Stimulated activated CD8-positive, alpha-beta memory T cell treated with anti-CD3 and anti-CD28 coated beads, Interleukin-4, amount 100 ng/mL, for 1 hour (primary cell): Measurements from ENCODE around the gene SLC36A1.
"Not testable (repeated sequence)": the region's sequence is repeated elsewhere in the genome, so short reads cannot be mapped to it uniquely, and the experiment has no call there.

Experiments
- DNase-seq, 2 donors: peaks; one replicate each; pipeline ENCODE4 v3.0.0-alpha.2; 2020; ENCODE audit warnings: low read depth in 2 of 2, low spot score in 1 of 2

The SLC36A1 gene

GRCh38 chr5:151483176-151483575, 35.8 kb downstream of the SLC36A1 start:
- DNase-seq: no peak

GRCh38 chr5:151483647-151484046, 36.2 kb downstream of the SLC36A1 start:
- DNase-seq: no peak

GRCh38 chr5:151487544-151487943, 40.1 kb downstream of the SLC36A1 start:
- DNase-seq: no peak

GRCh38 chr5:151490627-151491026, 43.2 kb downstream of the SLC36A1 start:
- no peak for DNase-seq

GRCh38 chr5:151491062-151491461, 43.7 kb downstream of the SLC36A1 start:
- no peak for DNase-seq

- no peak for DNase-seq
These were observed 45.3 kb downstream of the SLC36A1 start for GRCh38 chr5:151492729-151493128.

- no peak for DNase-seq
These were observed 46.3 kb downstream of the SLC36A1 start for GRCh38 chr5:151493665-151494064.

GRCh38 chr5:151495320-151495719, 47.9 kb downstream of the SLC36A1 start:
- DNase-seq: no peak

- no peak for DNase-seq
These were observed 48.7 kb downstream of the SLC36A1 start for GRCh38 chr5:151496041-151496484.

GRCh38 chr5:151497391-151498002, 50.1 kb downstream of the SLC36A1 start:
- no peak for DNase-seq

- DNase-seq: no peak
These were observed 51.2 kb downstream of the SLC36A1 start for GRCh38 chr5:151498395-151499155.

GRCh38 chr5:151499501-151500035, 52.2 kb downstream of the SLC36A1 start:
- no peak for DNase-seq

GRCh38 chr5:151504006-151504405, 56.6 kb downstream of the SLC36A1 start:
- no peak for DNase-seq

- not testable (repeated sequence) for DNase-seq
These were observed 60.9 kb downstream of the SLC36A1 start for GRCh38 chr5:151508308-151508707.

- DNase-seq: no peak
These were observed 61.8 kb downstream of the SLC36A1 start for GRCh38 chr5:151509231-151509630.

- DNase-seq: no peak
These were observed 62.4 kb downstream of the SLC36A1 start for GRCh38 chr5:151509836-151510235.

GRCh38 chr5:151517122-151517920, 69.9 kb downstream of the SLC36A1 start:
- no peak for DNase-seq

- no peak for DNase-seq
These were observed 72.9 kb downstream of the SLC36A1 start for GRCh38 chr5:151520294-151520693.

- DNase-seq: no peak
These were observed 74.8 kb downstream of the SLC36A1 start for GRCh38 chr5:151522226-151522625.

- no peak for DNase-seq
These were observed 75.9 kb downstream of the SLC36A1 start for GRCh38 chr5:151523335-151523734.

GRCh38 chr5:151528153-151528552, 80.8 kb downstream of the SLC36A1 start:
- no peak for DNase-seq

- DNase-seq: no peak
These were observed 81.6 kb downstream of the SLC36A1 start for GRCh38 chr5:151528996-151529395.
